CD14-positive monocyte (primary cell): Measurements from ENCODE around the gene KRTAP12-2. TPM values are rescaled to one million over a fixed set of nuclear protein-coding genes. Genes with fewer than 3 reads are reported as not detected.

Experiments
- DNase-seq, 3 donors: peaks; one replicate each; pipeline ENCODE4 v3.0.0-alpha.2; 2011 to 2022
- H2AFZ ChIP-seq: 2 replicates; pipeline ENCODE4 v1.6.0; 2012; ENCODE audit warnings: mild to moderate bottlenecking, low read depth, low read length, inconsistent platforms; ENCODE audit not compliant: insufficient read depth, poor library complexity, severe bottlenecking
- H3K27ac ChIP-seq, 2 donors: 1 replicate in 1 of 2; 2 replicates in 1 of 2; pipeline ENCODE4 v1.5.1; 2012 to 2013; ENCODE audit warnings: low read length in 2 of 2, control low read depth in 1 of 2, inconsistent platforms in 1 of 2, low read depth in 1 of 2, mild to moderate bottlenecking in 1 of 2
- H3K27me3 ChIP-seq, 2 donors: one replicate each; pipeline versions ENCODE4 v1.6.0 to v1.6.1; 2011 to 2013; ENCODE audit warnings: low read length in 2 of 2; ENCODE audit not compliant: control insufficient read depth in 2 of 2, insufficient read depth in 2 of 2
- H3K36me3 ChIP-seq, 2 donors: replicated peaks in 1 of 2; 1 replicate in 1 of 2; 2 replicates in 1 of 2; pipeline versions ENCODE4 v1.5.1 to v1.6.1; 2012 to 2013; ENCODE audit warnings: low read length in 2 of 2, control low read depth in 1 of 2, inconsistent platforms in 1 of 2, mild to moderate bottlenecking in 1 of 2; ENCODE audit not compliant: insufficient read depth in 2 of 2, control insufficient read depth in 1 of 2
- H3K4me1 ChIP-seq, 2 donors: 1 replicate in 1 of 2; 2 replicates in 1 of 2; pipeline versions ENCODE4 v1.5.1 to v1.6.1; 2012 to 2013; ENCODE audit warnings: low read length in 2 of 2, control low read depth in 1 of 2, inconsistent platforms in 1 of 2, mild to moderate bottlenecking in 1 of 2, moderate library complexity in 1 of 2; ENCODE audit not compliant: insufficient read depth in 2 of 2, control insufficient read depth in 1 of 2
- H3K4me2 ChIP-seq: replicated peaks from 2 replicates; pipeline ENCODE3; 2012; ENCODE audit warnings: low read length, moderate library complexity, mild to moderate bottlenecking; ENCODE audit not compliant: poor library complexity, severe bottlenecking; ENCODE audit errors: extremely low read depth
- H3K4me3 ChIP-seq, 3 experiments: fragments of 200-600 bp in 1 of 3; sonication (generic) in 1 of 3; replicated peaks in 1 of 3; 1 replicate in 2 of 3; 2 replicates in 1 of 3; pipeline ENCODE4 v1.5.1; 2011 to 2013; ENCODE audit warnings: low read length in 3 of 3, mild to moderate bottlenecking in 3 of 3, control low read depth in 2 of 3, low read depth in 2 of 3, inconsistent platforms in 1 of 3, moderate library complexity in 1 of 3
- H3K79me2 ChIP-seq: 2 replicates; pipeline ENCODE4 v1.6.0; 2012; ENCODE audit warnings: mild to moderate bottlenecking, control low read depth, inconsistent platforms, low read length, moderate library complexity; ENCODE audit not compliant: insufficient read depth
- H3K9ac ChIP-seq: 2 replicates; pipeline ENCODE4 v1.6.0; 2017; ENCODE audit warnings: low read length, mild to moderate bottlenecking; ENCODE audit not compliant: insufficient read depth, poor library complexity, severe bottlenecking
- H3K9me3 ChIP-seq, 2 donors: replicated peaks in 1 of 2; 1 replicate in 1 of 2; 2 replicates in 1 of 2; pipeline versions ENCODE4 v1.5.1 to v1.6.1; 2012 to 2013; ENCODE audit warnings: low read length in 2 of 2, control low read depth in 1 of 2; ENCODE audit not compliant: control insufficient read depth in 1 of 2, insufficient read depth in 1 of 2
- H4K20me1 ChIP-seq: 2 replicates; pipeline ENCODE4 v1.6.0; 2012; ENCODE audit warnings: mild to moderate bottlenecking, low read length, control low read depth, moderate library complexity; ENCODE audit not compliant: insufficient read depth
- H3K27ac Mint-ChIP-seq, 7 donors: one replicate each; pipeline ENCODE4 v1.8.0; 2020; ENCODE audit warnings: mild to moderate bottlenecking in 7 of 7, mixed read lengths in 7 of 7, moderate library complexity in 6 of 7, inconsistent platforms in 2 of 7
- H3K27me3 Mint-ChIP-seq, 3 donors: one replicate each; pipeline ENCODE4 v1.8.0; 2021 to 2022; ENCODE audit warnings: low read depth in 3 of 3, mild to moderate bottlenecking in 3 of 3, mixed read lengths in 3 of 3, moderate library complexity in 3 of 3, inconsistent platforms in 1 of 3
- H3K36me3 Mint-ChIP-seq, 2 donors: one replicate each; pipeline ENCODE4 v1.8.0; 2020; ENCODE audit warnings: mixed read lengths in 2 of 2, inconsistent platforms in 1 of 2, mild to moderate bottlenecking in 1 of 2
- H3K4me1 Mint-ChIP-seq: one replicate; pipeline ENCODE4 v1.8.0; 2020; ENCODE audit warnings: mild to moderate bottlenecking, mixed read lengths
- H3K4me3 Mint-ChIP-seq, 2 donors: one replicate each; pipeline ENCODE4 v1.8.0; 2020; ENCODE audit warnings: mild to moderate bottlenecking in 2 of 2, mixed read lengths in 2 of 2, moderate library complexity in 1 of 2
- H3K9me3 Mint-ChIP-seq, 7 donors: one replicate each; pipeline ENCODE4 v1.8.0; 2020 to 2022; ENCODE audit warnings: mixed read lengths in 7 of 7, mild to moderate bottlenecking in 6 of 7, moderate library complexity in 6 of 7, inconsistent platforms in 2 of 7
- CTCF ChIP-seq: fragments of 200-600 bp; IDR thresholded peaks from one replicate; pipeline ENCODE4 v1.8.0; 2022; ENCODE audit warnings: antibody characterized with exemption, mild to moderate bottlenecking
- WGBS: methylation state at CpG from one replicate; pipeline ENCODE4 v1.1.5; 2013; ENCODE audit warnings: missing lambda C conversion rate; ENCODE audit not compliant: insufficient coverage; 5-methylcytosine and 5-hydroxymethylcytosine counted together
- intact Hi-C, 2 donors: fragments of 100-400 bp; cut with micrococcal nuclease; formaldehyde crosslinking; loops; one replicate each; pipeline versions ENCODE4 v1.15.0 to v1.15.1; 2023
- polyA plus RNA-seq, 3 donors: library from polyadenylated mRNA; depleted of rRNA in 1 of 3; unstranded in 2 of 3; stranded (reverse) in 1 of 3; fragments of 300-500 nt in 2 of 3; fragments of >200 nt in 1 of 3; fragmentation: Illumina TruSeq in 2 of 3; gene quantifications; 1 replicate in 2 of 3; 2 replicates in 1 of 3; pipeline ENCODE4 v1.2.3, GENCODE V29; 2012 to 2021

Gene KRTAP12-2
- polyA plus RNA-seq, 3 donors = not detected

GRCh38 chr21:44626262-44626661 lies 40.5 kb downstream of the KRTAP12-2 start:
- WGBS = 90% methylated on average over 10 of the region's 10 CpGs
- no peaks in the 10 kb centered on the region for H3K4me1 Mint-ChIP-seq
- Histone ChIP-seq H3K4me2 (no peak overlapping the region), H3K9me3 (peaks cover 34 to 36% of the 10 kb centered on the region in 2 donors), H3K27ac (no peak overlapping the region), H3K4me3 (no peak overlapping the region), H3K27me3 (no peaks in the 10 kb centered on the region), H3K4me1 (no peaks in the 10 kb centered on the region), H4K20me1 (no peaks in the 10 kb centered on the region), H3K9ac (no peak overlapping the region), H2AFZ (no peak overlapping the region), H3K36me3 (no peaks in the 10 kb centered on the region), H3K79me2 (no peaks in the 10 kb centered on the region)
- no peaks in the 10 kb centered on the region for H3K36me3 Mint-ChIP-seq
- no peak overlapping the region for H3K27ac Mint-ChIP-seq
- intact Hi-C loops = no loop called here
- DNase-seq = no peak
- peaks cover 8 to 14% (median 10%) of the 10 kb centered on the region in 3 donors for H3K27me3 Mint-ChIP-seq
- no peak for TF ChIP-seq CTCF
- H3K9me3 Mint-ChIP-seq = peaks cover 39 to 63% (median 53%) of the 10 kb centered on the region in 7 donors
- no peak overlapping the region for H3K4me3 Mint-ChIP-seq

GRCh38 chr21:44625756-44626155 lies 41.0 kb downstream of the KRTAP12-2 start:
- H3K4me1 ChIP-seq = no peaks in the 10 kb centered on the region
- H3K4me2 ChIP-seq = no peak overlapping the region
- no peak overlapping the region for H3K4me3 ChIP-seq
- peaks cover 35 to 60% (median 48%) of the 10 kb centered on the region in 7 donors for H3K9me3 Mint-ChIP-seq
- 100% methylated on average over 1 of the region's 7 CpGs for WGBS
- H3K27me3 Mint-ChIP-seq = peaks cover 8 to 14% (median 10%) of the 10 kb centered on the region in 3 donors
- H3K79me2 ChIP-seq = no peaks in the 10 kb centered on the region
- H3K27ac Mint-ChIP-seq = no peak overlapping the region
- H3K36me3 ChIP-seq = no peaks in the 10 kb centered on the region
- no peak overlapping the region for H2AFZ ChIP-seq
- H4K20me1 ChIP-seq = no peaks in the 10 kb centered on the region
- intact Hi-C loops = no loop called here
- H3K4me1 Mint-ChIP-seq = no peaks in the 10 kb centered on the region
- peaks cover 33 to 36% of the 10 kb centered on the region in 2 donors for H3K9me3 ChIP-seq
- no peak for TF ChIP-seq CTCF
- no peak overlapping the region for H3K9ac ChIP-seq
- H3K4me3 Mint-ChIP-seq = no peak overlapping the region
- no peak overlapping the region for H3K27ac ChIP-seq
- no peak for DNase-seq
- H3K36me3 Mint-ChIP-seq = no peaks in the 10 kb centered on the region
- no peaks in the 10 kb centered on the region for H3K27me3 ChIP-seq
